Endothelial cell of umbilical vein (primary cell): ENCODE data around the gene OR5K2. TPM values are rescaled to one million over a fixed set of nuclear protein-coding genes. Genes with fewer than 3 reads are reported as not detected.

ENCODE experiments used
- BruUV-seq: library from RNA; stranded (reverse); fragments of 400-500 nt; replicated peaks from 2 replicates; lab custom pipeline; 2021; lab: Mats Ljungman, UMichigan
- CTCF ChIA-PET: fragments of 300-600, 350-600 bp; sonication (Branson Sonifier 250); formaldehyde crosslinking; loops from one replicate; lab custom pipeline; 2021; ENCODE audit warnings: antibody characterized with exemption, inconsistent platforms; lab: Charles Lee
- POLR2A ChIA-PET: fragments of 300-600, 350-600 bp; sonication (Branson Sonifier 250); formaldehyde crosslinking; loops from one replicate; lab custom pipeline; 2021; ENCODE audit warnings: antibody characterized with exemption, inconsistent platforms; lab: Charles Lee
- DNase-seq: peaks from one replicate; pipeline ENCODE4 v3.0.0-alpha.2; 2011; ENCODE audit warnings: low read depth, low spot score
- FAIRE-seq: peaks from 2 replicates; lab custom pipeline; 2011; peaks lifted over from hg19 to GRCh38; lab: Jason Lieb, UNC
- H2AFZ ChIP-seq: 2 replicates; pipeline ENCODE4 v1.6.0; 2012; ENCODE audit warnings: low read depth, low read length, control low read depth, inconsistent platforms
- H3K27ac ChIP-seq: 2 replicates; pipeline ENCODE4 v1.5.1; 2011; ENCODE audit warnings: low read depth, mild to moderate bottlenecking, control low read depth, low read length, moderate library complexity; ENCODE audit not compliant: insufficient read depth
- H3K27me3 ChIP-seq, 2 experiments: 2 replicates each; pipeline versions ENCODE4 v1.6.0 to v1.6.1; 2011; ENCODE audit warnings: low read length in 2 of 2, mixed read lengths in 1 of 2; ENCODE audit not compliant: control insufficient read depth in 2 of 2, insufficient read depth in 2 of 2
- H3K36me3 ChIP-seq, 2 experiments: 2 replicates in 1 of 2; 3 replicates in 1 of 2; pipeline ENCODE4 v1.5.1; 2011; ENCODE audit warnings: low read length in 2 of 2, mild to moderate bottlenecking in 1 of 2, moderate library complexity in 1 of 2; ENCODE audit not compliant: control insufficient read depth in 2 of 2, insufficient read depth in 2 of 2; ENCODE audit errors: extremely low read depth in 1 of 2
- H3K4me1 ChIP-seq: 3 replicates; pipeline ENCODE4 v1.5.1; 2011; ENCODE audit warnings: mild to moderate bottlenecking, low read length; ENCODE audit not compliant: control insufficient read depth, insufficient read depth; ENCODE audit errors: extremely low read depth
- H3K4me2 ChIP-seq: 2 replicates; pipeline ENCODE4 v1.6.1; 2011; ENCODE audit warnings: low read length, control low read depth, mixed read lengths; ENCODE audit not compliant: insufficient read depth
- H3K4me3 ChIP-seq, 3 experiments: fragments of 200-600 bp in 1 of 3; sonication (generic), shearing (Covaris generic) in 1 of 3; replicated peaks in 1 of 3; 2 replicates each; pipeline ENCODE4 v1.5.1; 2011 to 2016; ENCODE audit warnings: control low read depth in 3 of 3, low read length in 3 of 3, mild to moderate bottlenecking in 2 of 3, inconsistent platforms in 1 of 3, low read depth in 1 of 3, moderate library complexity in 1 of 3; ENCODE audit not compliant: insufficient read depth in 1 of 3
- H3K79me2 ChIP-seq: 2 replicates; pipeline ENCODE4 v1.6.0; 2012; ENCODE audit warnings: low read length, inconsistent platforms; ENCODE audit not compliant: control insufficient read depth, insufficient read depth
- H3K9ac ChIP-seq: replicated peaks from 2 replicates; pipeline ENCODE3; 2011; ENCODE audit warnings: low read length, control low read depth; ENCODE audit not compliant: insufficient read depth; ENCODE audit errors: extremely low read depth
- H3K9me1 ChIP-seq: replicated peaks from 3 replicates; pipeline ENCODE4 v1.6.0; 2011; ENCODE audit warnings: mild to moderate bottlenecking, low read length; ENCODE audit not compliant: control insufficient read depth, insufficient read depth; ENCODE audit errors: extremely low read depth
- H3K9me3 ChIP-seq: replicated peaks from 2 replicates; pipeline ENCODE4 v1.5.1; 2012; ENCODE audit warnings: low read length, inconsistent platforms; ENCODE audit not compliant: control insufficient read depth, insufficient read depth
- H4K20me1 ChIP-seq: replicated peaks from 2 replicates; pipeline ENCODE3; 2011; ENCODE audit warnings: mild to moderate bottlenecking, low read length; ENCODE audit not compliant: control insufficient read depth, insufficient read depth; ENCODE audit errors: extremely low read depth
- CTCF ChIP-seq, 2 donors: IDR thresholded peaks; 1 replicate in 1 of 2; 2 replicates in 1 of 2; pipeline ENCODE4 v1.5.1; 2011; ENCODE audit warnings: low read length in 2 of 2, mild to moderate bottlenecking in 2 of 2, moderate library complexity in 2 of 2, control low read depth in 1 of 2, inconsistent platforms in 1 of 2, low read depth in 1 of 2; ENCODE audit not compliant: insufficient read depth in 1 of 2; ENCODE audit errors: extremely low read depth in 1 of 2
- EZH2 ChIP-seq: IDR thresholded peaks from 2 replicates; pipeline ENCODE4 v1.6.1; 2012; ENCODE audit warnings: borderline replicate concordance, low read depth, mild to moderate bottlenecking, moderate library complexity, low read length, inconsistent platforms; ENCODE audit not compliant: severe bottlenecking
- FOS ChIP-seq: IDR thresholded peaks from 2 replicates; pipeline ENCODE4 v1.6.1; 2011; ENCODE audit warnings: mild to moderate bottlenecking, low read length, moderate library complexity, borderline replicate concordance; ENCODE audit not compliant: insufficient read depth
- GATA2 ChIP-seq: IDR thresholded peaks from 2 replicates; pipeline ENCODE4 v1.7.0; 2011; ENCODE audit warnings: low read depth, mild to moderate bottlenecking, moderate library complexity, mixed read lengths, low read length; ENCODE audit not compliant: insufficient read length, insufficient read depth
- JUN ChIP-seq: IDR thresholded peaks from 2 replicates; pipeline ENCODE4 v1.6.1; 2011; ENCODE audit warnings: borderline replicate concordance, low read depth; ENCODE audit not compliant: insufficient read length, insufficient read depth
- MYC ChIP-seq: IDR thresholded peaks from one replicate; pipeline ENCODE4 v1.6.1; 2011; ENCODE audit warnings: mild to moderate bottlenecking, low read depth, low read length
- POLR2A ChIP-seq: IDR thresholded peaks from 2 replicates; pipeline ENCODE4 v1.6.1; 2012; ENCODE audit warnings: low read depth, mild to moderate bottlenecking, control low read depth, low read length
- POLR2AphosphoS5 ChIP-seq: IDR thresholded peaks from 2 replicates; pipeline ENCODE4 v1.6.1; 2012; ENCODE audit warnings: low read depth, mild to moderate bottlenecking, control low read depth, low read length, moderate library complexity; ENCODE audit not compliant: insufficient read depth
- dilution Hi-C: fragments of 300-500 bp; cut with MboI; formaldehyde crosslinking; loops from one replicate; pipeline ENCODE4 v1.15.0; 2019; ENCODE audit warnings: low sequenced_read_pairs; ENCODE audit not compliant: extremely low pct_ligation_motif_present
- intact Hi-C: fragments of 100-400 bp; cut with micrococcal nuclease; formaldehyde crosslinking; loops from one replicate; pipeline ENCODE4 v1.10.0; 2022
- polyA plus RNA-seq, 4 experiments: library from polyadenylated mRNA; depleted of rRNA in 3 of 4; stranded (reverse) in 3 of 4; unstranded in 1 of 4; fragments of >200 nt; gene quantifications; 2 replicates each; pipeline versions ENCODE4 v1.2.1 to v1.2.3, GENCODE V29; 2011 to 2012; ENCODE audit warnings: missing spikeins in 1 of 4
- total RNA-seq: library from RNA; stranded (reverse); gene quantifications from 2 replicates; pipeline ENCODE4 v1.2.3, GENCODE V29; 2021
- TF ChIP-seq, protein P1 (sequence below): IDR thresholded peaks from 2 replicates; pipeline ENCODE4 v1.6.1; 2011; ENCODE audit not compliant: insufficient read depth, insufficient read length

The OR5K2 gene
- total and polyA plus RNA-seq, 2 donors (not counting 3 experiments of a cell fraction or from before 2014, with no cell fraction given), result not detected

DNA sequence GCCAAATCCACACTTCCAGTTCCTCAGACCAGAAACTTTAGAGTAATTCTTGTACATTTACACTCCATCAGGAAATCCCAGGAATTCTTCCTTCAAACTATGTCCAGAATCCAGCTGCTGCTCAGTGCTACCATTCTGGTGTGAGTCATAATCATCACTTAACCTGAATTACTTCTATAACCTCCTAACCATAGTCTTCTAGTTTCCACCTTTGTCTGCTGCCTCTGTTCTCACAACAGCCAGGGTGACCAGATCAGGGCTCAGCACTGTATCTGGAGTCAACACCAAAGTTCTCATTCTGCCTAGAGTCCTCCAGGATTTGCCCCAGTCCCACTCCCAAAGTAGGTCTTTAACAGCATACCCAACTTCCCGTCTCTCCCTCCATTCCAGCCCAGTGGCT lies 21.9 kb downstream of the OR5K2 start:
- ChIA-PET CTCF (no interaction called here), POLR2A (no interaction called here)
- TF ChIP-seq, protein P1, sequence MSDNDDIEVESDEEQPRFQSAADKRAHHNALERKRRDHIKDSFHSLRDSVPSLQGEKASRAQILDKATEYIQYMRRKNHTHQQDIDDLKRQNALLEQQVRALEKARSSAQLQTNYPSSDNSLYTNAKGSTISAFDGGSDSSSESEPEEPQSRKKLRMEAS, result no peak
- TF ChIP-seq GATA2 (no peak), POLR2AphosphoS5 (no peak), POLR2A (no peak), CTCF (IDR thresholded peaks at IDR 0.05; ENCODE audit: extremely low read depth in 1 of 2, insufficient read depth in 1 of 2, low read depth in 1 of 2, low read length in 2 of 2) (no peak), FOS (no peak), EZH2 (no peak), MYC (no peak), JUN (no peak)
- no peaks in the 10 kb centered on the region for H3K9me1 ChIP-seq
- H3K9me3 ChIP-seq, result no peaks in the 10 kb centered on the region
- H2AFZ ChIP-seq, result no peak overlapping the region
- no peak overlapping the region for H3K27ac ChIP-seq
- DNase-seq, result no peak
- H3K4me1 ChIP-seq, result peaks cover 13% of the 10 kb centered on the region
- intact Hi-C loops, result no loop called here
- H3K4me2 ChIP-seq, result no peak overlapping the region
- H3K9ac ChIP-seq, result no peak overlapping the region
- dilution Hi-C loops, result no loop called here
- peaks cover 27% of the 10 kb centered on the region for H3K79me2 ChIP-seq
- H3K4me3 ChIP-seq, result no peak overlapping the region
- no peaks in the 10 kb centered on the region for H3K27me3 ChIP-seq
- H3K36me3 ChIP-seq, result peaks cover 4 to 18% of the 10 kb centered on the region in 2 experiments
- BruUV-seq, result no TSS peak
- FAIRE-seq, result no peak
- peaks cover 5% of the 10 kb centered on the region for H4K20me1 ChIP-seq
